Natural killer cell (primary cell): Measurements from ENCODE around the gene KREMEN1. TPM values are rescaled to one million over a fixed set of nuclear protein-coding genes. Genes with fewer than 3 reads are reported as not detected.

Experiments used
- ATAC-seq, 3 donors: fragments of 150-1000 bp in 2 of 3; fragments of 200-7000 bp in 1 of 3; cut with Tn5 transposase; 1 replicate in 1 of 3; 2 replicates in 2 of 3; pipeline ENCODE4 v1.10.0; 2021; ENCODE audit warnings: mild to moderate bottlenecking in 2 of 3, moderate library complexity in 2 of 3
- DNase-seq, 2 donors: peaks; one replicate each; pipeline versions ENCODE4 v3.0.0 to v3.0.0-alpha.2; 2013 to 2021; ENCODE audit warnings: mixed read lengths in 1 of 2
- H3K27ac ChIP-seq: one replicate; pipeline ENCODE4 v1.5.1; 2013; ENCODE audit warnings: mild to moderate bottlenecking, low read length
- H3K27me3 ChIP-seq: one replicate; pipeline ENCODE4 v1.6.1; 2013; ENCODE audit warnings: low read length; ENCODE audit not compliant: control insufficient read depth, insufficient read depth
- H3K36me3 ChIP-seq: one replicate; pipeline ENCODE4 v1.6.1; 2013; ENCODE audit warnings: low read length; ENCODE audit not compliant: control insufficient read depth, insufficient read depth
- H3K4me1 ChIP-seq: one replicate; pipeline ENCODE4 v1.6.1; 2013; ENCODE audit warnings: low read length; ENCODE audit not compliant: control insufficient read depth, insufficient read depth
- H3K4me3 ChIP-seq: one replicate; pipeline ENCODE4 v1.5.1; 2013; ENCODE audit warnings: low read length
- H3K9me3 ChIP-seq: one replicate; pipeline ENCODE4 v1.6.1; 2013; ENCODE audit warnings: low read length; ENCODE audit not compliant: control insufficient read depth, insufficient read depth
- H3K27ac Mint-ChIP-seq, 2 donors: one replicate each; pipeline ENCODE4 v1.8.0; 2022; ENCODE audit warnings: mild to moderate bottlenecking in 2 of 2, mixed read lengths in 2 of 2, moderate library complexity in 1 of 2
- H3K27me3 Mint-ChIP-seq, 2 donors: one replicate each; pipeline ENCODE4 v1.8.0; 2022; ENCODE audit warnings: low read depth in 2 of 2, mixed read lengths in 2 of 2
- H3K36me3 Mint-ChIP-seq: one replicate; pipeline ENCODE4 v1.8.0; 2022; ENCODE audit warnings: mixed read lengths
- H3K4me1 Mint-ChIP-seq, 2 donors: one replicate each; pipeline ENCODE4 v1.8.0; 2022; ENCODE audit warnings: mixed read lengths in 2 of 2
- H3K4me3 Mint-ChIP-seq: one replicate; pipeline ENCODE4 v1.8.0; 2022; ENCODE audit warnings: mild to moderate bottlenecking, moderate library complexity, mixed read lengths
- H3K9me3 Mint-ChIP-seq, 2 donors: one replicate each; pipeline ENCODE4 v1.8.0; 2022; ENCODE audit warnings: mixed read lengths in 2 of 2
- CTCF ChIP-seq: fragments of 200-600 bp; IDR thresholded peaks from one replicate; pipeline ENCODE4 v1.8.0; 2022; ENCODE audit warnings: antibody characterized with exemption
- WGBS: methylation state at CpG from one replicate; pipeline ENCODE4 v1.1.7; 2013; ENCODE audit warnings: missing lambda C conversion rate; ENCODE audit not compliant: insufficient coverage; 5-methylcytosine and 5-hydroxymethylcytosine counted together
- intact Hi-C: fragments of 100-400 bp; cut with micrococcal nuclease; formaldehyde crosslinking; loops from one replicate; pipeline ENCODE4 v1.14.2; 2022
- total RNA-seq, 4 donors: library from RNA; stranded (reverse); fragments of 120-200 nt in 1 of 4; gene quantifications; one replicate each; pipeline versions ENCODE4 v1.2.3 to v1.2.4, GENCODE V29; 2013 to 2022

KREMEN1 gene
- total RNA-seq, 3 donors from 2014 or later (not counting 1 experiment from before 2014, with no cell fraction given): 0.23 TPM; not detected in 2

GRCh38 chr22:29167032-29167911, 94.4 kb downstream of the KREMEN1 start:
- Histone ChIP-seq H3K9me3 (no peaks in the 10 kb centered on the region), H3K27ac (no peak overlapping the region), H3K4me3 (no peak overlapping the region), H3K36me3 (no peaks in the 10 kb centered on the region), H3K27me3 (no peaks in the 10 kb centered on the region), H3K4me1 (peaks cover 24% of the 10 kb centered on the region)
- Mint-ChIP-seq H3K36me3 (no peaks in the 10 kb centered on the region), H3K9me3 (no peaks in the 10 kb centered on the region), H3K27me3 (peaks cover 0 to 7% of the 10 kb centered on the region in 2 donors), H3K4me3 (no peak overlapping the region), H3K27ac (peak overlapping the region in 1 of 2 donors; percentile 45), H3K4me1 (peaks cover 18 to 20% of the 10 kb centered on the region in 2 donors)
- WGBS: 19% methylated on average over 20 of the region's 22 CpGs
- intact Hi-C loops: no loop called here
- ATAC-seq (peak; percentile 61 to 82 (median 77)), DNase-seq (peak in 1 of 2 donors; percentile 63)
- no peak for TF ChIP-seq CTCF

- Mint-ChIP-seq H3K27me3 (peaks cover 12 to 17% of the 10 kb centered on the region in 2 donors), H3K27ac (no peak overlapping the region), H3K4me3 (no peak overlapping the region)
Measured at GRCh38 chr22:29171721-29172120, 98.9 kb downstream of the KREMEN1 start.

GRCh38 chr22:29172216-29172615, 99.4 kb downstream of the KREMEN1 start:
- peaks cover 12 to 18% of the 10 kb centered on the region in 2 donors for H3K27me3 Mint-ChIP-seq
- H3K9me3 Mint-ChIP-seq: peaks cover 7 to 9% of the 10 kb centered on the region in 2 donors
- TF ChIP-seq CTCF: no peak
- no peak overlapping the region for H3K27ac Mint-ChIP-seq
- Histone ChIP-seq H3K36me3 (no peaks in the 10 kb centered on the region), H3K27me3 (no peaks in the 10 kb centered on the region), H3K27ac (no peak overlapping the region), H3K9me3 (no peaks in the 10 kb centered on the region), H3K4me1 (peaks cover 8% of the 10 kb centered on the region), H3K4me3 (no peak overlapping the region)
- intact Hi-C loops: no loop called here
- H3K36me3 Mint-ChIP-seq: peaks cover 17% of the 10 kb centered on the region
- DNase-seq (no peak), ATAC-seq (no peak)
- no peak overlapping the region for H3K4me3 Mint-ChIP-seq
- WGBS: 91% methylated on average over 6 of the region's 6 CpGs
- peaks cover 6% of the 10 kb centered on the region in 2 donors for H3K4me1 Mint-ChIP-seq

More at GRCh38 chr22:29171721-29172120, 98.9 kb downstream of the KREMEN1 start:
- Histone ChIP-seq H3K36me3 (no peaks in the 10 kb centered on the region), H3K4me1 (peaks cover 13% of the 10 kb centered on the region), H3K27ac (no peak overlapping the region), H3K9me3 (no peaks in the 10 kb centered on the region), H3K4me3 (no peak overlapping the region), H3K27me3 (no peaks in the 10 kb centered on the region)
- ATAC-seq (no peak), DNase-seq (no peak)
- peaks cover 11% of the 10 kb centered on the region in 2 donors for H3K4me1 Mint-ChIP-seq
- TF ChIP-seq CTCF: no peak
- WGBS: 85% methylated on average over 9 of the region's 10 CpGs
- H3K36me3 Mint-ChIP-seq: peaks cover 17% of the 10 kb centered on the region
- H3K9me3 Mint-ChIP-seq: peaks cover 7 to 9% of the 10 kb centered on the region in 2 donors
- intact Hi-C loops: no loop called here
